Measurements from ENCODE around the gene C8A. TPM values are rescaled to one million over a fixed set of nuclear protein-coding genes. Genes with fewer than 3 reads are reported as not detected.

The C8A gene
- total RNA-seq, 1 donor = not detected

GRCh38 chr1:56920591-56921001 lies 66.0 kb downstream of the C8A start:
- no peak overlapping the region for H3K27ac ChIP-seq (ENCODE audit: low read depth, low read length)
- no peak for DNase-seq (ENCODE audit: insufficient read length, low spot score, missing footprints)

GRCh38 chr1:56921479-56921878 lies 66.9 kb downstream of the C8A start:
- no peak overlapping the region for H3K4me3 ChIP-seq (ENCODE audit: insufficient read depth, low read length)
- H3K4me2 ChIP-seq (ENCODE audit: insufficient read depth, low read length) = no peak overlapping the region
- no peak overlapping the region for H3K27ac ChIP-seq (ENCODE audit: low read depth, low read length)
- no peak for TF ChIP-seq CTCF (IDR thresholded peaks at IDR 0.05; ENCODE audit: extremely low read depth, low read depth, low read length)
- H3K36me3 ChIP-seq (ENCODE audit: insufficient read depth, low read length) = no peaks in the 10 kb centered on the region
- no peaks in the 10 kb centered on the region for H3K27me3 ChIP-seq (ENCODE audit: insufficient read depth, low read length)
- H3K9me3 ChIP-seq (ENCODE audit: low read depth, low read length) = no peaks in the 10 kb centered on the region
- DNase-seq (ENCODE audit: insufficient read length, low spot score, missing footprints) = no peak
- H4K20me1 ChIP-seq (ENCODE audit: insufficient read depth, low read length) = no peaks in the 10 kb centered on the region
- H3K4me1 ChIP-seq (ENCODE audit: insufficient read depth, low read length) = no peaks in the 10 kb centered on the region
- H2AFZ ChIP-seq (ENCODE audit: low read length) = no peak overlapping the region
- H3K79me2 ChIP-seq (ENCODE audit: insufficient read depth, low read length) = no peaks in the 10 kb centered on the region

More at GRCh38 chr1:56920591-56921001, 66.0 kb downstream of the C8A start:
- Histone ChIP-seq H3K4me2 (ENCODE audit: insufficient read depth, low read length) (no peak overlapping the region), H3K27me3 (ENCODE audit: insufficient read depth, low read length) (no peaks in the 10 kb centered on the region), H3K4me1 (ENCODE audit: insufficient read depth, low read length) (no peaks in the 10 kb centered on the region), H3K4me3 (ENCODE audit: insufficient read depth, low read length) (no peak overlapping the region), H4K20me1 (ENCODE audit: insufficient read depth, low read length) (no peaks in the 10 kb centered on the region), H3K9me3 (ENCODE audit: low read depth, low read length) (no peaks in the 10 kb centered on the region), H3K36me3 (ENCODE audit: insufficient read depth, low read length) (no peaks in the 10 kb centered on the region), H3K79me2 (ENCODE audit: insufficient read depth, low read length) (no peaks in the 10 kb centered on the region), H2AFZ (ENCODE audit: low read length) (no peak overlapping the region)
- no peak for TF ChIP-seq CTCF (IDR thresholded peaks at IDR 0.05; ENCODE audit: extremely low read depth, low read depth, low read length)

GRCh38 chr1:56922070-56922469 lies 67.5 kb downstream of the C8A start:
- no peak for DNase-seq (ENCODE audit: insufficient read length, low spot score, missing footprints)

GRCh38 chr1:56922507-56922906 lies 67.9 kb downstream of the C8A start:
- H2AFZ ChIP-seq (ENCODE audit: low read length) = no peak overlapping the region

More at GRCh38 chr1:56922070-56922469, 67.5 kb downstream of the C8A start:
- no peaks in the 10 kb centered on the region for H3K79me2 ChIP-seq (ENCODE audit: insufficient read depth, low read length)
- no peaks in the 10 kb centered on the region for H3K27me3 ChIP-seq (ENCODE audit: insufficient read depth, low read length)
- no peaks in the 10 kb centered on the region for H3K9me3 ChIP-seq (ENCODE audit: low read depth, low read length)
- H2AFZ ChIP-seq (ENCODE audit: low read length) = no peak overlapping the region
- no peaks in the 10 kb centered on the region for H3K4me1 ChIP-seq (ENCODE audit: insufficient read depth, low read length)
- H3K4me2 ChIP-seq (ENCODE audit: insufficient read depth, low read length) = no peak overlapping the region
- no peak overlapping the region for H3K27ac ChIP-seq (ENCODE audit: low read depth, low read length)
- H3K4me3 ChIP-seq (ENCODE audit: insufficient read depth, low read length) = no peak overlapping the region
- H4K20me1 ChIP-seq (ENCODE audit: insufficient read depth, low read length) = no peaks in the 10 kb centered on the region
- TF ChIP-seq CTCF (IDR thresholded peaks at IDR 0.05; ENCODE audit: extremely low read depth, low read depth, low read length) = no peak
- H3K36me3 ChIP-seq (ENCODE audit: insufficient read depth, low read length) = no peaks in the 10 kb centered on the region

More at GRCh38 chr1:56922507-56922906, 67.9 kb downstream of the C8A start:
- Histone ChIP-seq H3K36me3 (ENCODE audit: insufficient read depth, low read length) (no peaks in the 10 kb centered on the region), H3K9me3 (ENCODE audit: low read depth, low read length) (no peaks in the 10 kb centered on the region), H3K4me3 (ENCODE audit: insufficient read depth, low read length) (no peak overlapping the region), H3K4me2 (ENCODE audit: insufficient read depth, low read length) (no peak overlapping the region), H3K27ac (ENCODE audit: low read depth, low read length) (no peak overlapping the region), H3K79me2 (ENCODE audit: insufficient read depth, low read length) (no peaks in the 10 kb centered on the region), H3K4me1 (ENCODE audit: insufficient read depth, low read length) (no peaks in the 10 kb centered on the region), H4K20me1 (ENCODE audit: insufficient read depth, low read length) (no peaks in the 10 kb centered on the region), H3K27me3 (ENCODE audit: insufficient read depth, low read length) (no peaks in the 10 kb centered on the region)
- DNase-seq (ENCODE audit: insufficient read length, low spot score, missing footprints) = no peak
- no peak for TF ChIP-seq CTCF (IDR thresholded peaks at IDR 0.05; ENCODE audit: extremely low read depth, low read depth, low read length)
